Hepatocyte (in vitro differentiated cells): Measurements from ENCODE around the gene GABRB2. TPM values are rescaled to one million over a fixed set of nuclear protein-coding genes. Genes with fewer than 3 reads are reported as not detected.
A peak's percentile ranks its signal among the peaks of the same experiment; 100 is the strongest.

Source experiments
- DNase-seq: peaks from one replicate; pipeline ENCODE4 v3.0.0-alpha.2; 2016; ENCODE audit warnings: low spot score
- H2AFZ ChIP-seq: fragments of 200-600 bp; sonication (generic); 2 replicates; pipeline ENCODE4 v1.6.0; 2016; ENCODE audit warnings: antibody characterized with exemption, mild to moderate bottlenecking
- H3K27ac ChIP-seq: fragments of 200-600 bp; sonication (generic); 2 replicates; pipeline ENCODE4 v1.5.1; 2016; ENCODE audit warnings: mild to moderate bottlenecking
- H3K27me3 ChIP-seq: fragments of 200-600 bp; sonication (generic); 2 replicates; pipeline ENCODE4 v1.6.1; 2016
- H3K36me3 ChIP-seq: fragments of 200-600 bp; sonication (generic); replicated peaks from 2 replicates; pipeline ENCODE4 v1.5.1; 2016; ENCODE audit warnings: low read depth; ENCODE audit not compliant: insufficient read depth
- H3K4me1 ChIP-seq: fragments of 200-600 bp; sonication (generic); 2 replicates; pipeline ENCODE4 v1.5.1; 2016; ENCODE audit warnings: mild to moderate bottlenecking, moderate library complexity; ENCODE audit not compliant: insufficient read depth
- H3K4me2 ChIP-seq: fragments of 200-600 bp; sonication (generic); 2 replicates; pipeline ENCODE4 v1.6.0; 2016
- H3K4me3 ChIP-seq: fragments of 200-600 bp; sonication (generic); 2 replicates; pipeline ENCODE4 v1.5.1; 2016; ENCODE audit warnings: mild to moderate bottlenecking
- H3K79me2 ChIP-seq: fragments of 200-600 bp; sonication (generic); 2 replicates; pipeline ENCODE4 v1.6.0; 2017; ENCODE audit warnings: mild to moderate bottlenecking
- H3K9me2 ChIP-seq: fragments of 200-600 bp; sonication (generic); replicated peaks from 2 replicates; pipeline ENCODE4 v1.6.0; 2017; ENCODE audit warnings: mild to moderate bottlenecking; ENCODE audit not compliant: insufficient read depth
- H3K9me3 ChIP-seq: fragments of 200-600 bp; sonication (generic); 2 replicates; pipeline ENCODE4 v1.5.1; 2016; ENCODE audit warnings: low read depth, mild to moderate bottlenecking
- H4K20me1 ChIP-seq: fragments of 200-600 bp; sonication (generic); 2 replicates; pipeline ENCODE4 v1.6.0; 2016; ENCODE audit warnings: mild to moderate bottlenecking; ENCODE audit not compliant: insufficient read depth, poor library complexity, severe bottlenecking
- CTCF ChIP-seq: fragments of 200-600 bp; sonication (generic); IDR thresholded peaks from 2 replicates; pipeline ENCODE4 v1.5.1; 2016; ENCODE audit warnings: antibody characterized with exemption, mild to moderate bottlenecking; ENCODE audit not compliant: poor library complexity
- EZH2 ChIP-seq: fragments of 200-600 bp; sonication (generic); IDR thresholded peaks from 2 replicates; pipeline ENCODE4 v1.6.1; 2016; ENCODE audit warnings: antibody characterized with exemption, mild to moderate bottlenecking, borderline replicate concordance
- EZH2phosphoT487 ChIP-seq: fragments of 200-600 bp; sonication (generic); IDR thresholded peaks from one replicate; pipeline ENCODE4 v1.6.1; 2018; ENCODE audit warnings: antibody characterized with exemption, mild to moderate bottlenecking, low read depth, moderate library complexity; ENCODE audit not compliant: unreplicated experiment, severe bottlenecking
- WGBS: methylation state at CpG from one replicate; pipeline ENCODE4 v1.1.6; 2016; ENCODE audit warnings: low lambda C conversion rate; ENCODE audit errors: missing lambda C conversion rate; 5-methylcytosine and 5-hydroxymethylcytosine counted together
- polyA plus RNA-seq: library from polyadenylated mRNA; unstranded; fragments of >200 nt; fragmentation: Nextera tagmentation; extraction: Ambion mirVana; gene quantifications from 2 replicates; pipeline ENCODE4 v1.2.1, GENCODE V29; 2016
- total RNA-seq: library from RNA; depleted of rRNA; stranded (reverse); fragments of >200 nt; gene quantifications from 2 replicates; pipeline ENCODE4 v1.2.3, GENCODE V29; 2014

GABRB2 gene
- total and polyA plus RNA-seq, 2 experiments from 2014 or later: 0.16 to 0.53 TPM

GRCh38 chr5:161572914-161573313, 26.4 kb upstream of the GABRB2 start:
- Histone ChIP-seq H4K20me1 (no peaks in the 10 kb centered on the region), H3K9me2 (no peaks in the 10 kb centered on the region), H3K27me3 (no peaks in the 10 kb centered on the region), H3K79me2 (no peaks in the 10 kb centered on the region), H3K27ac (no peak overlapping the region), H3K4me2 (no peak overlapping the region), H3K36me3 (no peaks in the 10 kb centered on the region), H2AFZ (no peak overlapping the region), H3K4me1 (no peaks in the 10 kb centered on the region), H3K9me3 (no peaks in the 10 kb centered on the region), H3K4me3 (no peak overlapping the region)
- DNase-seq: no peak
- TF ChIP-seq CTCF: no peak
- 92% methylated on average over 3 of the region's 3 CpGs for WGBS

- Histone ChIP-seq H3K9me3 (no peaks in the 10 kb centered on the region), H3K4me3 (no peak overlapping the region), H2AFZ (no peak overlapping the region), H3K4me1 (no peaks in the 10 kb centered on the region), H3K4me2 (no peak overlapping the region), H3K79me2 (no peaks in the 10 kb centered on the region), H3K27me3 (peaks cover 8% of the 10 kb centered on the region), H3K9me2 (no peaks in the 10 kb centered on the region), H3K36me3 (no peaks in the 10 kb centered on the region), H3K27ac (no peak overlapping the region), H4K20me1 (no peaks in the 10 kb centered on the region)
- TF ChIP-seq EZH2phosphoT487 (no peak), CTCF (no peak), EZH2 (no peak)
- no peak for DNase-seq
- 71% methylated on average over 2 of the region's 2 CpGs for WGBS
These were observed 19.6 kb upstream of the GABRB2 start for GRCh38 chr5:161566081-161566480.

- Histone ChIP-seq H3K36me3 (no peaks in the 10 kb centered on the region), H3K27me3 (peaks cover 8% of the 10 kb centered on the region), H3K9me2 (no peaks in the 10 kb centered on the region), H3K27ac (no peak overlapping the region), H4K20me1 (no peaks in the 10 kb centered on the region), H3K4me1 (no peaks in the 10 kb centered on the region), H3K4me2 (no peak overlapping the region), H2AFZ (no peak overlapping the region), H3K4me3 (no peak overlapping the region), H3K79me2 (no peaks in the 10 kb centered on the region), H3K9me3 (no peaks in the 10 kb centered on the region)
- DNase-seq: no peak
- 66% methylated on average over 2 of the region's 2 CpGs for WGBS
- no peak for TF ChIP-seq EZH2phosphoT487
- TF ChIP-seq CTCF: no peak
- TF ChIP-seq EZH2: no peak
These were observed 15.9 kb upstream of the GABRB2 start for GRCh38 chr5:161562446-161562845.

GRCh38 chr5:161549106-161549505, 2.6 kb upstream of the GABRB2 start:
- no peak overlapping the region for H3K4me3 ChIP-seq
- H3K9me2 ChIP-seq: no peaks in the 10 kb centered on the region
- WGBS: 5% methylated on average over 15 of the region's 15 CpGs
- TF ChIP-seq CTCF (no peak), EZH2 (no peak), EZH2phosphoT487 (no peak)
- no peaks in the 10 kb centered on the region for H3K79me2 ChIP-seq
- H2AFZ ChIP-seq: peak overlapping the region; percentile 33
- DNase-seq: peak; percentile 30
- no peaks in the 10 kb centered on the region for H3K9me3 ChIP-seq
- H3K4me1 ChIP-seq: peaks cover 12% of the 10 kb centered on the region
- H3K27me3 ChIP-seq: peaks cover 47% of the 10 kb centered on the region
- no peaks in the 10 kb centered on the region for H3K36me3 ChIP-seq
- no peak overlapping the region for H3K27ac ChIP-seq
- H3K4me2 ChIP-seq: peak overlapping the region; percentile 86
- no peaks in the 10 kb centered on the region for H4K20me1 ChIP-seq
